Measurements from ENCODE around the gene PDGFB.

DNA sequence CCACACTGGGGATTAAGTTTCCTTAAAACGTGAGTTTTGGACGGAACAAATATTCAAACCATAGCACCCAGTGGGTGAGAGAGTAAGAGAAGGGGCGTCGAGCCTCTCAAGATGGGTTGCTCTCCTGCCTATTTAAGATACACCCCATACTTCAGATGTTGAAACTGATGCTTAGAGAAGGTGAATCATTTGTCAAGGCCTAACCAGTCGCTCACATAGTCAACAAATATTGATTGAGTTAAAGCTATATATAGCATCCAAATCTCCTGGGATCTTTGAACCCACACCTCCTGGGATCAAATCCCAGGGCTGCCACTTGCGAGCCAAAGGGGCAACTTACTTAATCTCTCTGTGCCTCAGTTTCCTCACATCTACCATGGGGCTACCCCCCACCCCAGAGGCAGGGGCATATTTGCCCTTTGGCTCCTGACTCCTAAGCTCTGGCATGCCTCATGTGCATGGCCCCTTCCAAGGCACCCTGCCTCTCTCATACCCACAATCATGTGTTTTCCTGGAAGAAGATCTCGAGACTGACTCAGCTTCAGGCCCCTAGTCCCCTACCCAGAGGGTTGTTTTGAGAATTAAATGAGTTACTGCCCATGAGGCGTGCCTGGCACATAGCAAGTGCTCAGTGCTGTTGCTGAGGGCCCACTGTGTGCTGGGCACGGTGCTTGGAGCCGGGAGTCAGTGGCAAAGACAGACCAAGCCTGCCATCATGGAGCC, 19.0 kb upstream of the PDGFB start:
- no peak for TF ChIP-seq POLR2A (IDR thresholded peaks at IDR 0.05)
- TF ChIP-seq, protein P1, sequence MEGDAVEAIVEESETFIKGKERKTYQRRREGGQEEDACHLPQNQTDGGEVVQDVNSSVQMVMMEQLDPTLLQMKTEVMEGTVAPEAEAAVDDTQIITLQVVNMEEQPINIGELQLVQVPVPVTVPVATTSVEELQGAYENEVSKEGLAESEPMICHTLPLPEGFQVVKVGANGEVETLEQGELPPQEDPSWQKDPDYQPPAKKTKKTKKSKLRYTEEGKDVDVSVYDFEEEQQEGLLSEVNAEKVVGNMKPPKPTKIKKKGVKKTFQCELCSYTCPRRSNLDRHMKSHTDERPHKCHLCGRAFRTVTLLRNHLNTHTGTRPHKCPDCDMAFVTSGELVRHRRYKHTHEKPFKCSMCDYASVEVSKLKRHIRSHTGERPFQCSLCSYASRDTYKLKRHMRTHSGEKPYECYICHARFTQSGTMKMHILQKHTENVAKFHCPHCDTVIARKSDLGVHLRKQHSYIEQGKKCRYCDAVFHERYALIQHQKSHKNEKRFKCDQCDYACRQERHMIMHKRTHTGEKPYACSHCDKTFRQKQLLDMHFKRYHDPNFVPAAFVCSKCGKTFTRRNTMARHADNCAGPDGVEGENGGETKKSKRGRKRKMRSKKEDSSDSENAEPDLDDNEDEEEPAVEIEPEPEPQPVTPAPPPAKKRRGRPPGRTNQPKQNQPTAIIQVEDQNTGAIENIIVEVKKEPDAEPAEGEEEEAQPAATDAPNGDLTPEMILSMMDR (IDR thresholded peaks at IDR 0.05): no peak
